Measurements from ENCODE around the gene CEACAM5.

Gene CEACAM5

DNA sequence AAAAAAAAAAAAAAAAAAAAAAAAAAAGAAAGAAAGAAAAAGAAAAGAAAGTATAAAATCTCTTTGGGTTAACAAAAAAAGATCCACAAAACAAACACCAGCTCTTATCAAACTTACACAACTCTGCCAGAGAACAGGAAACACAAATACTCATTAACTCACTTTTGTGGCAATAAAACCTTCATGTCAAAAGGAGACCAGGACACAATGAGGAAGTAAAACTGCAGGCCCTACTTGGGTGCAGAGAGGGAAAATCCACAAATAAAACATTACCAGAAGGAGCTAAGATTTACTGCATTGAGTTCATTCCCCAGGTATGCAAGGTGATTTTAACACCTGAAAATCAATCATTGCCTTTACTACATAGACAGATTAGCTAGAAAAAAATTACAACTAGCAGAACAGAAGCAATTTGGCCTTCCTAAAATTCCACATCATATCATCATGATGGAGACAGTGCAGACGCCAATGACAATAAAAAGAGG is 9.6 kb upstream of the CEACAM5 start:
- no peak for DNase-seq (ENCODE audit: low read depth, low spot score)
- no peak overlapping the region for H3K4me3 ChIP-seq (ENCODE audit: low read depth, low read length)
- CTCF ChIA-PET: interaction anchor here (1.5 kb wide), 1 partner anchor 9 kb away, joined by 11 read pairs; no protein-coding TSS in a partner anchor
- TF ChIP-seq, protein P1, sequence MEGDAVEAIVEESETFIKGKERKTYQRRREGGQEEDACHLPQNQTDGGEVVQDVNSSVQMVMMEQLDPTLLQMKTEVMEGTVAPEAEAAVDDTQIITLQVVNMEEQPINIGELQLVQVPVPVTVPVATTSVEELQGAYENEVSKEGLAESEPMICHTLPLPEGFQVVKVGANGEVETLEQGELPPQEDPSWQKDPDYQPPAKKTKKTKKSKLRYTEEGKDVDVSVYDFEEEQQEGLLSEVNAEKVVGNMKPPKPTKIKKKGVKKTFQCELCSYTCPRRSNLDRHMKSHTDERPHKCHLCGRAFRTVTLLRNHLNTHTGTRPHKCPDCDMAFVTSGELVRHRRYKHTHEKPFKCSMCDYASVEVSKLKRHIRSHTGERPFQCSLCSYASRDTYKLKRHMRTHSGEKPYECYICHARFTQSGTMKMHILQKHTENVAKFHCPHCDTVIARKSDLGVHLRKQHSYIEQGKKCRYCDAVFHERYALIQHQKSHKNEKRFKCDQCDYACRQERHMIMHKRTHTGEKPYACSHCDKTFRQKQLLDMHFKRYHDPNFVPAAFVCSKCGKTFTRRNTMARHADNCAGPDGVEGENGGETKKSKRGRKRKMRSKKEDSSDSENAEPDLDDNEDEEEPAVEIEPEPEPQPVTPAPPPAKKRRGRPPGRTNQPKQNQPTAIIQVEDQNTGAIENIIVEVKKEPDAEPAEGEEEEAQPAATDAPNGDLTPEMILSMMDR (IDR thresholded peaks at IDR 0.05; ENCODE audit: insufficient read depth, low read length, missing control alignments): no peak
- POLR2A ChIA-PET: no interaction called here

DNA sequence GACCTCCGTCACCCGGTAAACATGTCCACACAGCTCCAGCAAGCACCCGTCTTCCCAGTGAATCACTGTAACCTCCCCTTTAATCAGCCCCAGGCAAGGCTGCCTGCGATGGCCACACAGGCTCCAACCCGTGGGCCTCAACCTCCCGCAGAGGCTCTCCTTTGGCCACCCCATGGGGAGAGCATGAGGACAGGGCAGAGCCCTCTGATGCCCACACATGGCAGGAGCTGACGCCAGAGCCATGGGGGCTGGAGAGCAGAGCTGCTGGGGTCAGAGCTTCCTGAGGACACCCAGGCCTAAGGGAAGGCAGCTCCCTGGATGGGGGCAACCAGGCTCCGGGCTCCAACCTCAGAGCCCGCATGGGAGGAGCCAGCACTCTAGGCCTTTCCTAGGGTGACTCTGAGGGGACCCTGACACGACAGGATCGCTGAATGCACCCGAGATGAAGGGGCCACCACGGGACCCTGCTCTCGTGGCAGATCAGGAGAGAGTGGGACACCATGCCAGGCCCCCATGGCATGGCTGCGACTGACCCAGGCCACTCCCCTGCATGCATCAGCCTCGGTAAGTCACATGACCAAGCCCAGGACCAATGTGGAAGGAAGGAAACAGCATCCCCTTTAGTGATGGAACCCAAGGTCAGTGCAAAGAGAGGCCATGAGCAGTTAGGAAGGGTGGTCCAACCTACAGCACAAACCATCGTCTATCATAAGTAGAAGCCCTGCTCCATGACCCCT is 9.0 kb upstream of the CEACAM5 start:
- DNase-seq (ENCODE audit: low read depth, low spot score): no peak
- H3K4me3 ChIP-seq (ENCODE audit: low read depth, low read length): no peak overlapping the region
- POLR2A ChIA-PET: no interaction called here
- CTCF ChIA-PET: interaction anchor here (1.5 kb wide), 1 partner anchor 10 kb away, joined by 11 read pairs; no protein-coding TSS in a partner anchor
- TF ChIP-seq, protein P1 (IDR thresholded peaks at IDR 0.05; ENCODE audit: insufficient read depth, low read length, missing control alignments): no peak

DNA sequence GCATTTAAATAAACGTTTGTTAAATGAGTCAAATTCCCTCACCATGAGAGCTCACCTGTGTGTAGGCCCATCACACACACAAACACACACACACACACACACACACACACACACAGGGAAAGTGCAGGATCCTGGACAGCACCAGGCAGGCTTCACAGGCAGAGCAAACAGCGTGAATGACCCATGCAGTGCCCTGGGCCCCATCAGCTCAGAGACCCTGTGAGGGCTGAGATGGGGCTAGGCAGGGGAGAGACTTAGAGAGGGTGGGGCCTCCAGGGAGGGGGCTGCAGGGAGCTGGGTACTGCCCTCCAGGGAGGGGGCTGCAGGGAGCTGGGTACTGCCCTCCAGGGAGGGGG is 8.5 kb upstream of the CEACAM5 start:
- POLR2A ChIA-PET: no interaction called here
- H3K4me3 ChIP-seq (ENCODE audit: low read depth, low read length): no peak overlapping the region
- TF ChIP-seq, protein P1 (IDR thresholded peaks at IDR 0.05; ENCODE audit: insufficient read depth, low read length, missing control alignments): no peak
- CTCF ChIA-PET: interaction anchor here (1.3 kb wide), 1 partner anchor 8 kb away, joined by 3 read pairs; no protein-coding TSS in a partner anchor
- DNase-seq (ENCODE audit: low read depth, low spot score): no peak

DNA sequence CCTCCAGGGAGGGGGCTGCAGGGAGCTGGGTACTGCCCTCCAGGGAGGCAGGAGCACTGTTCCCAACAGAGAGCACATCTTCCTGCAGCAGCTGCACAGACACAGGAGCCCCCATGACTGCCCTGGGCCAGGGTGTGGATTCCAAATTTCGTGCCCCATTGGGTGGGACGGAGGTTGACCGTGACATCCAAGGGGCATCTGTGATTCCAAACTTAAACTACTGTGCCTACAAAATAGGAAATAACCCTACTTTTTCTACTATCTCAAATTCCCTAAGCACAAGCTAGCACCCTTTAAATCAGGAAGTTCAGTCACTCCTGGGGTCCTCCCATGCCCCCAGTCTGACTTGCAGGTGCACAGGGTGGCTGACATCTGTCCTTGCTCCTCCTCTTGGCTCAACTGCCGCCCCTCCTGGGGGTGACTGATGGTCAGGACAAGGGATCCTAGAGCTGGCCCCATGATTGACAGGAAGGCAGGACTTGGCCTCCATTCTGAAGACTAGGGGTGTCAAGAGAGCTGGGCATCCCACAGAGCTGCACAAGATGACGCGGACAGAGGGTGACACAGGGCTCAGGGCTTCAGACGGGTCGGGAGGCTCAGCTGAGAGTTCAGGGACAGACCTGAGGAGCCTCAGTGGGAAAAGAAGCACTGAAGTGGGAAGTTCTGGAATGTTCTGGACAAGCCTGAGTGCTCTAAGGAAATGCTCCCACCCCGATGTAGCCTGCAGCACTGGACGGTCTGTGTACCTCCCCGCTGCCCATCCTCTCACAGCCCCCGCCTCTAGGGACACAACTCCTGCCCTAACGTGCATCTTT is 7.8 kb upstream of the CEACAM5 start:
- CTCF ChIA-PET: interaction anchor here (1.3 kb wide), 1 partner anchor 9 kb away, joined by 3 read pairs; no protein-coding TSS in a partner anchor
- DNase-seq (ENCODE audit: low read depth, low spot score): no peak

DNA sequence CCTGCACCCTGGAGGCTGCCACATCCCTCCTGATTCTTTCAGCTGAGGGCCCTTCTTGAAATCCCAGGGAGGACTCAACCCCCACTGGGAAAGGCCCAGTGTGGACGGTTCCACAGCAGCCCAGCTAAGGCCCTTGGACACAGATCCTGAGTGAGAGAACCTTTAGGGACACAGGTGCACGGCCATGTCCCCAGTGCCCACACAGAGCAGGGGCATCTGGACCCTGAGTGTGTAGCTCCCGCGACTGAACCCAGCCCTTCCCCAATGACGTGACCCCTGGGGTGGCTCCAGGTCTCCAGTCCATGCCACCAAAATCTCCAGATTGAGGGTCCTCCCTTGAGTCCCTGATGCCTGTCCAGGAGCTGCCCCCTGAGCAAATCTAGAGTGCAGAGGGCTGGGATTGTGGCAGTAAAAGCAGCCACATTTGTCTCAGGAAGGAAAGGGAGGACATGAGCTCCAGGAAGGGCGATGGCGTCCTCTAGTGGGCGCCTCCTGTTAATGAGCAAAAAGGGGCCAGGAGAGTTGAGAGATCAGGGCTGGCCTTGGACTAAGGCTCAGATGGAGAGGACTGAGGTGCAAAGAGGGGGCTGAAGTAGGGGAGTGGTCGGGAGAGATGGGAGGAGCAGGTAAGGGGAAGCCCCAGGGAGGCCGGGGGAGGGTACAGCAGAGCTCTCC is 6.9 kb upstream of the CEACAM5 start:
- no peak for DNase-seq (ENCODE audit: low read depth, low spot score)
- POLR2A ChIA-PET: no interaction called here
- H3K4me3 ChIP-seq (ENCODE audit: low read depth, low read length): no peak overlapping the region
- CTCF ChIA-PET: interaction anchor here (1.3 kb wide), 1 partner anchor 10 kb away, joined by 3 read pairs; no protein-coding TSS in a partner anchor
- TF ChIP-seq, protein P1 (IDR thresholded peaks at IDR 0.05; ENCODE audit: insufficient read depth, low read length, missing control alignments): no peak

More for the DNA sequence above, 7.8 kb upstream of the CEACAM5 start:
- no peak overlapping the region for H3K4me3 ChIP-seq (ENCODE audit: low read depth, low read length)
- POLR2A ChIA-PET: no interaction called here
- TF ChIP-seq, protein P1 (IDR thresholded peaks at IDR 0.05; ENCODE audit: insufficient read depth, low read length, missing control alignments): no peak
